IMR-90 (cell line): ENCODE measurements around the gene CD2AP. TPM values are rescaled to one million over a fixed set of nuclear protein-coding genes. Genes with fewer than 3 reads are reported as not detected.

ENCODE experiments used
- ATAC-seq: fragments of 200-7000 bp; cut with Tn5 transposase; 2 replicates; pipeline ENCODE4 v1.9.1; 2020; ENCODE audit warnings: low read depth, mild to moderate bottlenecking, moderate library complexity
- BruUV-seq: library from RNA; stranded (reverse); fragments of 400-500 nt; replicated peaks from 2 replicates; lab custom pipeline; 2021; lab: Mats Ljungman, UMichigan
- CTCF ChIA-PET: fragments of 300-600 bp; formaldehyde crosslinking; extraction: SDS; loops from one replicate; lab custom pipeline; 2021; ENCODE audit warnings: antibody characterized with exemption; lab: Yijun Ruan, JAX
- POLR2A ChIA-PET: fragments of 300-600 bp; sonication (Branson Sonifier 250); formaldehyde crosslinking; loops from one replicate; lab custom pipeline; 2022; ENCODE audit warnings: antibody characterized with exemption; ENCODE audit not compliant: unreplicated experiment; lab: Charles Lee
- DNase-seq: peaks from one replicate; pipeline ENCODE4 v3.0.0; 2013
- H2AFZ ChIP-seq: replicated peaks from 2 replicates; pipeline ENCODE3; 2013; ENCODE audit warnings: low read length, mild to moderate bottlenecking; ENCODE audit not compliant: poor library complexity
- H2AK5ac ChIP-seq: 2 replicates; pipeline ENCODE4 v1.6.1; 2013; ENCODE audit warnings: low read depth, low read length, inconsistent platforms
- H2AK9ac ChIP-seq: replicated peaks from 2 replicates; pipeline ENCODE3; 2013; ENCODE audit warnings: mild to moderate bottlenecking, low read depth, low read length, moderate library complexity; ENCODE audit not compliant: poor library complexity
- H2BK120ac ChIP-seq: 2 replicates; pipeline ENCODE4 v1.6.1; 2013; ENCODE audit warnings: low read depth, low read length, inconsistent platforms
- H2BK15ac ChIP-seq: 3 replicates; pipeline ENCODE4 v1.6.1; 2013; ENCODE audit warnings: low read depth, low read length, inconsistent platforms
- H2BK20ac ChIP-seq: 2 replicates; pipeline ENCODE4 v1.6.1; 2013; ENCODE audit warnings: low read depth, mild to moderate bottlenecking, inconsistent platforms, low read length, moderate library complexity
- H2BK5ac ChIP-seq: 2 replicates; pipeline ENCODE4 v1.6.1; 2013; ENCODE audit warnings: mild to moderate bottlenecking, low read depth, low read length, inconsistent platforms; ENCODE audit not compliant: poor library complexity, severe bottlenecking
- H3K14ac ChIP-seq: replicated peaks from 2 replicates; pipeline ENCODE4 v1.6.1; 2013; ENCODE audit warnings: low read depth, low read length, inconsistent platforms
- H3K18ac ChIP-seq: 2 replicates; pipeline ENCODE4 v1.6.1; 2013; ENCODE audit warnings: low read depth, low read length, control low read depth
- H3K23ac ChIP-seq: 2 replicates; pipeline ENCODE4 v1.6.1; 2013; ENCODE audit warnings: low read depth, low read length, inconsistent platforms
- H3K27ac ChIP-seq: 2 replicates; pipeline ENCODE4 v1.5.1; 2013; ENCODE audit warnings: mild to moderate bottlenecking, control low read depth, low read length; ENCODE audit not compliant: insufficient read depth
- H3K27me3 ChIP-seq: 2 replicates; pipeline ENCODE4 v1.6.1; 2013; ENCODE audit warnings: low read length; ENCODE audit not compliant: control insufficient read depth, insufficient read depth
- H3K36me3 ChIP-seq: 2 replicates; pipeline ENCODE4 v1.6.1; 2013; ENCODE audit warnings: low read length, mixed read lengths; ENCODE audit not compliant: control insufficient read depth, insufficient read depth
- H3K4ac ChIP-seq: 2 replicates; pipeline ENCODE4 v1.6.1; 2013; ENCODE audit warnings: low read depth, low read length, inconsistent platforms
- H3K4me1 ChIP-seq: 2 replicates; pipeline ENCODE4 v1.6.1; 2013; ENCODE audit warnings: low read length, mixed read lengths; ENCODE audit not compliant: control insufficient read depth, insufficient read depth
- H3K4me2 ChIP-seq: 2 replicates; pipeline ENCODE4 v1.6.1; 2013; ENCODE audit warnings: low read depth, mild to moderate bottlenecking, control low read depth, low read length, moderate library complexity
- H3K4me3 ChIP-seq: 2 replicates; pipeline ENCODE4 v1.5.1; 2013; ENCODE audit warnings: low read depth, mild to moderate bottlenecking, control low read depth, low read length, moderate library complexity; ENCODE audit not compliant: insufficient read depth
- H3K56ac ChIP-seq: 2 replicates; pipeline ENCODE4 v1.6.1; 2013; ENCODE audit warnings: low read length, inconsistent platforms; ENCODE audit not compliant: insufficient read depth; ENCODE audit errors: extremely low read depth
- H3K79me1 ChIP-seq, 2 experiments: 2 replicates each; pipeline ENCODE4 v1.6.1; 2013; ENCODE audit warnings: low read length in 2 of 2, inconsistent platforms in 1 of 2, low read depth in 1 of 2
- H3K9ac ChIP-seq: 2 replicates; pipeline ENCODE4 v1.6.1; 2013; ENCODE audit warnings: low read depth, low read length, control low read depth
- H3K9me1 ChIP-seq: 2 replicates; pipeline ENCODE4 v1.6.1; 2013; ENCODE audit warnings: low read length, inconsistent platforms; ENCODE audit not compliant: insufficient read depth
- H3K9me3 ChIP-seq: 2 replicates; pipeline ENCODE4 v1.6.1; 2013; ENCODE audit warnings: low read length; ENCODE audit not compliant: control insufficient read depth, insufficient read depth
- H4K20me1 ChIP-seq: 2 replicates; pipeline ENCODE4 v1.6.1; 2013; ENCODE audit warnings: low read length, inconsistent platforms; ENCODE audit not compliant: insufficient read depth
- H4K5ac ChIP-seq: 2 replicates; pipeline ENCODE4 v1.6.1; 2013; ENCODE audit warnings: mild to moderate bottlenecking, low read depth, low read length, control low read depth
- H4K8ac ChIP-seq, 2 experiments: 2 replicates each; pipeline ENCODE4 v1.6.1; 2013; ENCODE audit warnings: low read depth in 2 of 2, low read length in 2 of 2, control low read depth in 1 of 2, inconsistent platforms in 1 of 2
- H4K91ac ChIP-seq: 2 replicates; pipeline ENCODE4 v1.6.1; 2013; ENCODE audit warnings: low read depth, low read length, inconsistent platforms; ENCODE audit not compliant: insufficient read depth
- BHLHE40 ChIP-seq: fragments of 150-350 bp; IDR thresholded peaks from 2 replicates; pipeline ENCODE4 v1.6.1; 2016; ENCODE audit warnings: mild to moderate bottlenecking, low read depth, low read length
- CEBPB ChIP-seq: IDR thresholded peaks from 2 replicates; pipeline ENCODE4 v1.6.1; 2012; ENCODE audit warnings: low read depth, low read length, improper control_type of control experiment
- CHD1 ChIP-seq: IDR thresholded peaks from 2 replicates; pipeline ENCODE4 v1.6.1; 2012; ENCODE audit warnings: low read depth, low read length, improper control_type of control experiment
- CTCF ChIP-seq: conservative IDR thresholded peaks from 2 replicates; pipeline ENCODE4 v1.5.1; 2012; ENCODE audit warnings: mild to moderate bottlenecking, low read depth, low read length, improper control_type of control experiment
- ELK1 ChIP-seq: fragments of 150-350 bp; IDR thresholded peaks from 2 replicates; pipeline ENCODE4 v1.6.1; 2016; ENCODE audit warnings: low read depth, mild to moderate bottlenecking, low read length, moderate library complexity, borderline replicate concordance
- FOS ChIP-seq: fragments of 150-350 bp; IDR thresholded peaks from 2 replicates; pipeline ENCODE4 v1.6.1; 2016; ENCODE audit warnings: low read depth, low read length
- MAFK ChIP-seq: IDR thresholded peaks from 2 replicates; pipeline ENCODE4 v1.6.1; 2012; ENCODE audit warnings: low read depth, low read length, improper control_type of control experiment
- MAZ ChIP-seq: IDR thresholded peaks from 2 replicates; pipeline ENCODE4 v1.6.1; 2012; ENCODE audit warnings: low read depth, mild to moderate bottlenecking, low read length, improper control_type of control experiment, moderate library complexity, borderline replicate concordance
- MXI1 ChIP-seq: IDR thresholded peaks from 2 replicates; pipeline ENCODE4 v1.6.1; 2012; ENCODE audit warnings: low read depth, mild to moderate bottlenecking, low read length, moderate library complexity, borderline replicate concordance
- NFE2L2 ChIP-seq: fragments of 150-350 bp; IDR thresholded peaks from 2 replicates; pipeline ENCODE4 v1.6.1; 2016; ENCODE audit warnings: low read depth, mild to moderate bottlenecking, low read length
- POLR2A ChIP-seq: IDR thresholded peaks from 2 replicates; pipeline ENCODE4 v1.6.1; 2012; ENCODE audit warnings: mild to moderate bottlenecking, low read depth, low read length
- RAD21 ChIP-seq: IDR thresholded peaks from 2 replicates; pipeline ENCODE4 v1.6.1; 2012; ENCODE audit warnings: low read length, improper control_type of control experiment
- RCOR1 ChIP-seq: IDR thresholded peaks from 2 replicates; pipeline ENCODE4 v1.6.1; 2012; ENCODE audit warnings: mild to moderate bottlenecking, low read length, improper control_type of control experiment; ENCODE audit not compliant: insufficient replicate concordance
- RFX5 ChIP-seq: IDR thresholded peaks from 2 replicates; pipeline ENCODE4 v1.8.0; 2012; ENCODE audit warnings: low read depth, mild to moderate bottlenecking, low read length, moderate library complexity
- SMC3 ChIP-seq: fragments of 150-350 bp; IDR thresholded peaks from 2 replicates; pipeline ENCODE4 v1.6.1; 2016; ENCODE audit warnings: low read depth, mild to moderate bottlenecking, antibody characterized with exemption, low read length, moderate library complexity
- USF2 ChIP-seq: fragments of 150-350 bp; IDR thresholded peaks from 2 replicates; pipeline ENCODE4 v1.6.1; 2017; ENCODE audit warnings: mild to moderate bottlenecking, antibody characterized with exemption, low read length, low read depth
- WGBS, 2 experiments: methylation state at CpG; one replicate each; pipeline versions ENCODE4 v1.1.5 to v1.1.7; 2013; ENCODE audit warnings: missing lambda C conversion rate in 2 of 2; ENCODE audit not compliant: insufficient read length in 1 of 2; ENCODE audit errors: extremely low coverage in 2 of 2; 5-methylcytosine and 5-hydroxymethylcytosine counted together
- dilution Hi-C: fragments of 300-500 bp; cut with HindIII; formaldehyde crosslinking; loops from one replicate; pipeline ENCODE4 v1.14.3; 2018; ENCODE audit warnings: low sequenced_read_pairs; ENCODE audit not compliant: unreplicated experiment
- in situ Hi-C: fragments of 300-500 bp; cut with MboI; formaldehyde crosslinking; loops from 3 replicates; pipeline ENCODE4 v1.14.3; 2019; ENCODE audit warnings: low sequenced_read_pairs, inconsistent platforms, mixed read lengths
- intact Hi-C: fragments of 100-400 bp; cut with micrococcal nuclease; formaldehyde crosslinking; loops from 2 replicates; pipeline ENCODE4 v1.10.0; 2022
- polyA plus RNA-seq, 3 experiments: library from polyadenylated mRNA; depleted of rRNA; stranded (reverse); fragments of >200 nt; gene quantifications; 2 replicates each; pipeline ENCODE4 v1.2.3, GENCODE V29; 2012; ENCODE audit warnings: low replicate concordance in 1 of 3
- total RNA-seq: library from RNA; depleted of rRNA; stranded (reverse); fragments of >200 nt; gene quantifications from 2 replicates; pipeline ENCODE4 v1.2.3, GENCODE V29; 2012

Gene CD2AP
- total and polyA plus RNA-seq, 2 of the 4 experiments (the other 2 are of a cell fraction) = 5.3 to 7.5 TPM

- Histone ChIP-seq H3K36me3 (no peaks in the 10 kb centered on the region), H3K14ac (no peak overlapping the region), H2AK5ac (no peak overlapping the region), H2BK20ac (no peak overlapping the region), H3K56ac (no peak overlapping the region), H3K9me1 (no peaks in the 10 kb centered on the region), H3K4me3 (no peak overlapping the region), H2AFZ (no peak overlapping the region), H2AK9ac (no peak overlapping the region), H3K4ac (no peak overlapping the region), H3K79me1 (peaks cover 8 to 29% of the 10 kb centered on the region in 2 experiments), H2BK15ac (no peak overlapping the region), H3K27ac (no peak overlapping the region), H4K8ac (no peak overlapping the region), H3K23ac (no peak overlapping the region), H3K9me3 (no peaks in the 10 kb centered on the region), H3K9ac (no peak overlapping the region), H3K18ac (no peak overlapping the region), H4K91ac (no peak overlapping the region), H3K4me1 (no peaks in the 10 kb centered on the region), H4K20me1 (peaks cover 11% of the 10 kb centered on the region; the same call in 1 of the 2 replicates), H2BK5ac (no peak overlapping the region), H2BK120ac (no peak overlapping the region), H4K5ac (no peak overlapping the region), H3K4me2 (no peak overlapping the region), H3K27me3 (no peaks in the 10 kb centered on the region)
- no CpG with 5 or more reads among the region's 2 CpGs for WGBS, 2 experiments
- intact Hi-C loops = no loop called here
- dilution Hi-C loops = no loop called here
- in situ Hi-C loops = no loop called here
- BruUV-seq = no TSS peak
- DNase-seq (no peak), ATAC-seq (no peak)
- TF ChIP-seq USF2 (no peak), RAD21 (no peak), RFX5 (no peak), MAFK (no peak), BHLHE40 (no peak), CTCF (no peak), CEBPB (no peak), MAZ (no peak), FOS (no peak), POLR2A (no peak), ELK1 (no peak), MXI1 (no peak), SMC3 (no peak), NFE2L2 (no peak), CHD1 (no peak), RCOR1 (no peak)
- ChIA-PET CTCF (no interaction called here), POLR2A (no interaction called here)
These were observed 41.7 kb downstream of the CD2AP start for GRCh38 chr6:47519279-47519678.
